ENCODE measurements around the gene COX20.

COX20 gene

DNA sequence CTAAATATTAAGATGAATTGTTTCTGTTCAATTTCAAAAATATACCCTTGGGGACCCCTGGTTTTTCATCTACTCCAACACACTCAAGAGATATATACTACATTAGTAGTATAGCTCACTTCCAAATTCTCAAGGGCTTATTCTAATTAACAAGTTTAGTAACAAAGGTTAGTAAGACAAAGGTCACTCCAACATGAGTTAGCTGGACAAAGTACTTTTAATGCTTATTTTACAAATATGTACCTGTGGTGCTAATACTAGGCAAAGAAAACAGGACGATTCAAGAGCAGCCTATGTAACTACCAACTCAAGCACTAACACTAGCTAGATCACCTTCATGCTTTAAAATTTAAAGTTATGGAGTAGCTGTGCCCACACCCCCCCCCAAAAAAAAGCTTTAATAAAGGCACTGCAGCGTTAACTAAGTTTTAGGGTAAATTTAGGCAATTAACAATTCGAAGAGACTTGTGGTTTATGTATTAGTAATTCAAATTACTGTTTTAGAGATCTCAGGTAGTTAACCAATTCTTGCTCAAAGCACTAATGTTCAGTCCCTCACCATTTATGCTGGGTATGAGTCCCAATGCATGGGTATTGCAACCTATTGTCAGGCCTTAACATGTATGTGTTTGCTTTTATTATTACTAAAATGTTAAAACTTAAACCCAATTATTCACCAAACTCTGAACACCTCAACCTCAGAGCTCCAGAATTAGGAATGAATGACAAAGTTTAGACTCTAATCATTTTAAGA, 14.8 kb downstream of the COX20 start:
- H3K27ac ChIP-seq (ENCODE audit: insufficient read depth, low read depth, low read length, poor library complexity, severe bottlenecking) = no peak overlapping the region
- H3K36me3 ChIP-seq (ENCODE audit: control insufficient read depth, insufficient read depth, low read length) = peaks cover 46% of the 10 kb centered on the region
- H3K4me1 ChIP-seq (ENCODE audit: control insufficient read depth, insufficient read depth, low read length) = no peaks in the 10 kb centered on the region
- H3K4me3 ChIP-seq (ENCODE audit: insufficient read depth, low read depth, low read length) = no peak overlapping the region
- no peaks in the 10 kb centered on the region for H3K27me3 ChIP-seq (ENCODE audit: control insufficient read depth, insufficient read depth, low read length, poor library complexity, severe bottlenecking)
- no peaks in the 10 kb centered on the region for H3K9me3 ChIP-seq (ENCODE audit: control insufficient read depth, low read length)
- WGBS, 2 experiments = 91 to 100% methylated on average over 3 of the region's 3 CpGs

DNA sequence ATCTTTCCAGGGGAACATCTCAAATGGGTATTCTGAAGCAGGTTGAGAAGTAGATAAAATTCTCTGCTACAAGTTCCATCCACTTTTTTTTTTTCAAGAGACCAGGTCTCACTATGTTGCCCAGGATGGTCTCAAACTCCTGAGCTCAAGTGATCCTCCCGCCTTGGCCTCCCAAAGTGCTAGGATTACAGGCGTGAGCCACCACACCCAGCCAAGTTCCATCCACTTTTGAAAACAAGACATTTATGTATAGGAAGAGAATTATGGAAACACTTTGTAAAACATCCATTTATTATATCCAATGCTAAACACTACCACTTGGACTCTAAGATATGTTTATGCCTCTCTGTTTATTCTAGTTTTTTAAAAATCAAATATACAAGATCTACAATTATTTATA, 15.4 kb downstream of the COX20 start:
- Histone ChIP-seq H3K9me3 (ENCODE audit: control insufficient read depth, low read length) (no peaks in the 10 kb centered on the region), H3K4me1 (ENCODE audit: control insufficient read depth, insufficient read depth, low read length) (no peaks in the 10 kb centered on the region), H3K36me3 (ENCODE audit: control insufficient read depth, insufficient read depth, low read length) (peaks cover 52% of the 10 kb centered on the region), H3K27ac (ENCODE audit: insufficient read depth, low read depth, low read length, poor library complexity, severe bottlenecking) (no peak overlapping the region), H3K4me3 (ENCODE audit: insufficient read depth, low read depth, low read length) (no peak overlapping the region), H3K27me3 (ENCODE audit: control insufficient read depth, insufficient read depth, low read length, poor library complexity, severe bottlenecking) (no peaks in the 10 kb centered on the region)
- 96 to 100% methylated on average over 2 of the region's 2 CpGs for WGBS, 2 experiments

DNA sequence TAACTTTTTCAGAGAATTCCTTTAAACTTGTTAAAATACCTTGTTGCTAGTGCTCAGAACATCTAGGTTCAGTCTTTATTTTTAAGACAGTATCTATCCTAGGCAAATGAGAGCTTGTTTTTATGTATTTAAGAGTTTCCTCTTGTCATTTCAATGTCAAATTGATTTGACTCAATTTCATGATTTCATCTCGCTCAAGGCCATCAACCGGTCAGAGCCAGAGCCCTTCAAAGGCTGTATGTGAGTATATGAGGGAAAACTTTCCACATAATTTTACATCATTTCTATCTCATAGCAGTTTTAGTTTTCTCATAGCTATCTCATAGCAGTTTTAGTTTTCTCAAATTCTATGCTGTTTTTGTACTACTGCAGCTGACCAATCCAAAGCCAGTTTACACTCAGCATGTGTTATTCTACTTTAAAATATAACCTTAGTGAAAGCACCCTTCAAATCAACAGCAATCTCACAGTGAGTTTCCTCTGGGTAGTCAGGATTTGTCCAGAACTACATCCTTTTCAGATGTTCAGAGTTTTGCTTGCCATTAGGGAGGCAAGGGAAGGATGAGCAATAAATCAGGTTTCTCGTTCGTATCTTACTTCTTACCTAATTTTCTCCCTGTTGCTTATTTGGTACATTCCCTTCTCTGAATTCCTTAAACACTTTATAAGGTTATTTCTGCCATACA, 16.2 kb downstream of the COX20 start:
- WGBS, 2 experiments = 90 to 100% methylated on average over 2 of the region's 4 CpGs
- Histone ChIP-seq H3K4me1 (ENCODE audit: control insufficient read depth, insufficient read depth, low read length) (no peaks in the 10 kb centered on the region), H3K4me3 (ENCODE audit: insufficient read depth, low read depth, low read length) (no peak overlapping the region), H3K9me3 (ENCODE audit: control insufficient read depth, low read length) (no peaks in the 10 kb centered on the region), H3K36me3 (ENCODE audit: control insufficient read depth, insufficient read depth, low read length) (peaks cover 55% of the 10 kb centered on the region), H3K27me3 (ENCODE audit: control insufficient read depth, insufficient read depth, low read length, poor library complexity, severe bottlenecking) (no peaks in the 10 kb centered on the region), H3K27ac (ENCODE audit: insufficient read depth, low read depth, low read length, poor library complexity, severe bottlenecking) (no peak overlapping the region)

DNA sequence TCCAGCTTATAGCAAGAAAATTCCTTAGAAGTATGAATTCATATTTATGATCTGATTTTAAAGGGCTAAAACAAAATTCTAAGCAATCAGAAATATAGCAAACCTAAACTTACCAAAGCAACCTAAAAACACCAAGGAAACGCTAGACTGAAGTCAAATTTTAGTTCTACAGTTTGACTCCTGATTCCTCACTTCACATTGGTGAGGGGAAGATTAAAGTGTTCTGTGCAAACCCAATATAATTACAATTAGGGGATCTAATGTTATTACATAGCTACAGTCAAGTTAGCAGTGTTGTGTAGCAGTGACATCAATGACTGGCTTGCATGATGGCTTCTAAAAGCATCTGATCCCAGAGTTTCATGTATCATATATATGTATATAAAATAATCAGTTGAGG, 17.2 kb downstream of the COX20 start:
- Histone ChIP-seq H3K9me3 (ENCODE audit: control insufficient read depth, low read length) (no peaks in the 10 kb centered on the region), H3K4me1 (ENCODE audit: control insufficient read depth, insufficient read depth, low read length) (no peaks in the 10 kb centered on the region), H3K27me3 (ENCODE audit: control insufficient read depth, insufficient read depth, low read length, poor library complexity, severe bottlenecking) (no peaks in the 10 kb centered on the region), H3K27ac (ENCODE audit: insufficient read depth, low read depth, low read length, poor library complexity, severe bottlenecking) (no peak overlapping the region), H3K4me3 (ENCODE audit: insufficient read depth, low read depth, low read length) (no peak overlapping the region), H3K36me3 (ENCODE audit: control insufficient read depth, insufficient read depth, low read length) (peaks cover 62% of the 10 kb centered on the region)
- 71 to 100% methylated on average over 1 of the region's 1 CpG for WGBS, 2 experiments

DNA sequence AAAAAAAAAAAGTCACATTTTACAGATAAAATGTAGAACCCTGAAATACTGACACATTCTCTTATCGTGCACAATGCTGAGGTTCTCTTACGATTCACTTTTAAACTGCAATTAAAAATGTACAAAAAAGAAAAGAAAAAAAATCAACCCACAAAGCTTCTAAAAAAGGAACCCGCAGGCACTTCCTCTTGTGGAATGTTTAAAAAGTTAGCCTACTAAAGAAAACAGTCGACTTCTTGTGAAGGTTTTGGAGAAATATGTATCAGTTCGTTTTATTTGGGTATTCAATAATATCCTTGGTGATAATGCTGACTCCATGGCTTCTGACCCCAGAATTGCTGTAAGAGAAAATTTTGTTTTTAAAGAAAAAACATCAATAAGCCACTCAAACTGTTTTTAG, 18.7 kb downstream of the COX20 start:
- no peak overlapping the region for H3K4me3 ChIP-seq (ENCODE audit: insufficient read depth, low read depth, low read length)
- peaks cover 72% of the 10 kb centered on the region for H3K36me3 ChIP-seq (ENCODE audit: control insufficient read depth, insufficient read depth, low read length)
- H3K9me3 ChIP-seq (ENCODE audit: control insufficient read depth, low read length) = no peaks in the 10 kb centered on the region
- H3K27ac ChIP-seq (ENCODE audit: insufficient read depth, low read depth, low read length, poor library complexity, severe bottlenecking) = no peak overlapping the region
- 95 to 96% methylated on average over 4 to 5 of the region's 5 CpGs for WGBS, 2 experiments
- no peaks in the 10 kb centered on the region for H3K4me1 ChIP-seq (ENCODE audit: control insufficient read depth, insufficient read depth, low read length)
- no peaks in the 10 kb centered on the region for H3K27me3 ChIP-seq (ENCODE audit: control insufficient read depth, insufficient read depth, low read length, poor library complexity, severe bottlenecking)

DNA sequence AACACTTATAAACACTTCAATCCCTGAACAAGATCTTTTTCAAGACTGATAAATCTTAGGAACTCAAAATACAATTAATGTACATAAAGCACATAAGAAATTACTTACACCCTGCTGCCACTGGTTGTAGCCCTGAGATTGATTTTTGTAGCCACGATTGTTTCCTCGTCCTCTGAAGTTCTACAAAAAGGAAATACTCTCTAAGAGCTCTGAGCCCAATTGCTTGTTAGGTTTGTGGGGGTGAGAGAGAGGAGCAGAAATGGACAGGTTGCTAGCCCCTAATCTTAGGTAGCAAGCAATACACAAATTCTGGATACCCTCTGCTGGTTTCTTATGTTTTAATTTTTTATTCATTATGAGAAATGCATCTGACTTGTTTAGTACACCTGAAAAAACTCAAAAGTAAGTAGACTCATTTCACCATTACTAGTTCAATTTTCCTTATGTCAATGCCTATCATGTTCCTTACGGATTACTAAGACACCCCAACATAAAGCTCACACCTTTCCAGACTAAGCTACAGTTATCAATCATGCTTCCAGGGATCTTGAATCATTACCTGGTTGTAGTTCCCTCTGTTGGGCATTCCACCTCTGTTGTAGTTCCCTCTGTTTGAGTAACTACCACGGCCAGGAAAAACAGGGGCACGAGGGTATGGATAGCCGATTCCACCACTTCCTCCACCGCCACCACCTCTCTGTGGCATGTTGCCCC, 19.6 kb downstream of the COX20 start:
- Histone ChIP-seq H3K4me3 (ENCODE audit: insufficient read depth, low read depth, low read length) (no peak overlapping the region), H3K27me3 (ENCODE audit: control insufficient read depth, insufficient read depth, low read length, poor library complexity, severe bottlenecking) (no peaks in the 10 kb centered on the region), H3K4me1 (ENCODE audit: control insufficient read depth, insufficient read depth, low read length) (no peaks in the 10 kb centered on the region), H3K36me3 (ENCODE audit: control insufficient read depth, insufficient read depth, low read length) (peaks cover 76% of the 10 kb centered on the region), H3K27ac (ENCODE audit: insufficient read depth, low read depth, low read length, poor library complexity, severe bottlenecking) (no peak overlapping the region), H3K9me3 (ENCODE audit: control insufficient read depth, low read length) (no peaks in the 10 kb centered on the region)
- WGBS, 2 experiments = 93 to 94% methylated on average over 7 of the region's 7 CpGs

DNA sequence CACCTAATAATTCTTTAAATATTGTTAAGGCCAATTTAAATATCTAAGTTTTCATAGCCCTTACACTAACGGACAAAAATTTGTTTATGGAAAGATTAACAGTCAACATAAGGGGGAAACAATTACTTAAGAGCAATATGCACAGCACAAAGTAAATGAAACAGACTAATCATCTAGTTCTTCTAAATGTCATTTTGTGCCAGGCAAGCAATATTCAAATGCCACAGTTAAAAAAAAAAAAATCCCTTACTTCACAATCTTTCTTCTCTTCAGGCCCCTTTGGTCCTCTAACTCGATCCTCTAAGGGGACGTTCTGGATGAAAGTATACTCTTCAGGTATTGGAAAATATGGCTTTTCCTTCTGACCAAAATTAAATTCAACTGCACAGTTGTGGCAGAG, 22.3 kb downstream of the COX20 start:
- Histone ChIP-seq H3K4me1 (ENCODE audit: control insufficient read depth, insufficient read depth, low read length) (no peaks in the 10 kb centered on the region), H3K36me3 (ENCODE audit: control insufficient read depth, insufficient read depth, low read length) (peaks cover 65% of the 10 kb centered on the region), H3K4me3 (ENCODE audit: insufficient read depth, low read depth, low read length) (no peak overlapping the region), H3K9me3 (ENCODE audit: control insufficient read depth, low read length) (no peaks in the 10 kb centered on the region), H3K27ac (ENCODE audit: insufficient read depth, low read depth, low read length, poor library complexity, severe bottlenecking) (no peak overlapping the region), H3K27me3 (ENCODE audit: control insufficient read depth, insufficient read depth, low read length, poor library complexity, severe bottlenecking) (no peaks in the 10 kb centered on the region)
- WGBS, 2 experiments = 91 to 93% methylated on average over 2 of the region's 3 CpGs

DNA sequence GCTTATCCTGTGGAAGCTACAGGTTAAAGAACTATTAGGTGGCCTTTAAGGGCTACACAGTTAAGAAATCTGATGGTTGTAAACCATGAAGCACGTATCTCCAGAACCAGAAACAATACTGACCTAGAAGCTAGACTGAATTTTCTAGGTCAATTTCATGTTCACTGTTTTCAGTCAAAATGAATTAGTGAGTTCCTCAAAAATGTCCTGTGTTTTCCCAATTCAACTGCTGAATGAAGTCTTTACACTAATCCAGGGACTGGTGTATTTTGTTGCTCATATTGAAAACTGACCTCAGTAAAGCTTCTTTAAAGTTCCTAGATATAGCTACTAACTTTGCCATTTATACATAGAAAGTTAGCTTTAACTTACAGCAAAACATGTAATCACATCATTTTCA, 22.9 kb downstream of the COX20 start:
- H3K4me1 ChIP-seq (ENCODE audit: control insufficient read depth, insufficient read depth, low read length) = no peaks in the 10 kb centered on the region
- 93 to 96% methylated on average over 1 of the region's 1 CpG for WGBS, 2 experiments
- no peak overlapping the region for H3K4me3 ChIP-seq (ENCODE audit: insufficient read depth, low read depth, low read length)
- no peaks in the 10 kb centered on the region for H3K9me3 ChIP-seq (ENCODE audit: control insufficient read depth, low read length)
- peaks cover 59% of the 10 kb centered on the region for H3K36me3 ChIP-seq (ENCODE audit: control insufficient read depth, insufficient read depth, low read length)
- H3K27me3 ChIP-seq (ENCODE audit: control insufficient read depth, insufficient read depth, low read length, poor library complexity, severe bottlenecking) = no peaks in the 10 kb centered on the region
- H3K27ac ChIP-seq (ENCODE audit: insufficient read depth, low read depth, low read length, poor library complexity, severe bottlenecking) = no peak overlapping the region

DNA sequence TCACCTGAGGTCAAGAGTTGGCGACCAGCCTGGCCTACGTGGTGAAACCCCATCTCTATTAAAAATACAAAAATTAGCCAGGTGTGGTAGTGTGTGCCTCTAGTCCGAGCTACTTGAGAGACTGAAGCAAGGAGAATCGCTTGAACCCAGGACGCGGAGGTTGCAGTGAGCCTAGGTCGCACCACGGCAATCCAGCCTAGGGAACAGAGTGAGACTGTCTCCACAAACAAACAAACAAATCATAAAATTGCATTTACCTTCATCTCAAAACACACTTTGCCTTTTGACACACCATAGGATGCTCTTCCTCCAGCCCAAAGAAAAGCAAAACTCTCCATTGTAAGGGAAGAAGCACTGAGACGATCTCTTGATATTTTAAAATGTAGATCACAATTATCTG, 24.6 kb downstream of the COX20 start:
- H3K36me3 ChIP-seq (ENCODE audit: control insufficient read depth, insufficient read depth, low read length) = peaks cover 44% of the 10 kb centered on the region
- H3K27ac ChIP-seq (ENCODE audit: insufficient read depth, low read depth, low read length, poor library complexity, severe bottlenecking) = no peak overlapping the region
- no peak overlapping the region for H3K4me3 ChIP-seq (ENCODE audit: insufficient read depth, low read depth, low read length)
- peaks cover 1% of the 10 kb centered on the region for H3K4me1 ChIP-seq (ENCODE audit: control insufficient read depth, insufficient read depth, low read length)
- H3K9me3 ChIP-seq (ENCODE audit: control insufficient read depth, low read length) = no peaks in the 10 kb centered on the region
- no peaks in the 10 kb centered on the region for H3K27me3 ChIP-seq (ENCODE audit: control insufficient read depth, insufficient read depth, low read length, poor library complexity, severe bottlenecking)
- WGBS, 2 experiments = 86 to 92% methylated on average over 8 of the region's 9 CpGs

DNA sequence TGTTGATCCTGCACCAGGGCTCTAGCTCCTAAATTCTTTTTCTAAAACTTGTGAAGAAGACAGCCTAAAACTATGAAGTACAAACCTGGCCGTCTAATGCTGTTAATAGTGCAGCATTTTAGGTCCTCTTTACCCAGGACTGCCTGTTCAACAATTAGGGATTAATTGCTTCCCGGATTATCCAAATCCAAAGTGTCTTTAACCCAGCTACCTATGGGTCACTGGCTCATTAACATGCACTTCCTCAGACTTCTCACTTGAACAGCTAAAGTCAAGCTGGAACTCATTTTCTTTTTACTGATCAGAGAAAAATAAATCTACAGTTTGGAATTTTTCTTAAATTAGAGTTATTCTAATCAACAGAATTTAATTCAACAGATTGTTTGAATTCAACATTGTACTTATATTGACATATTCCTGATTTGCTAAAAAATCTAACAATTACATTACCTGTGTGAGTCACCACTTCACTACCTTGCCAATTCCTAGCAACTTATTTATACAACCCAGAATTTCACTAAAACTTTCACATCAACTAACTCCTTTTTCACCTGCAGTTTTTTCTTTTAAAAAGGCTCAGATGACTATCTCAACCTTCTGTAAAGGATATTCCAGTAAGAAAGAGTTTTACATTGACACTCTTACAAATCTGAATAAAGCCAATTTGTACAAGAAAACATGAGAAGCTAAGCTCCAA, 25.6 kb downstream of the COX20 start:
- H3K27me3 ChIP-seq (ENCODE audit: control insufficient read depth, insufficient read depth, low read length, poor library complexity, severe bottlenecking) = no peaks in the 10 kb centered on the region
- H3K4me3 ChIP-seq (ENCODE audit: insufficient read depth, low read depth, low read length) = peak overlapping the region; percentile 96
- H3K9me3 ChIP-seq (ENCODE audit: control insufficient read depth, low read length) = no peaks in the 10 kb centered on the region
- H3K27ac ChIP-seq (ENCODE audit: insufficient read depth, low read depth, low read length, poor library complexity, severe bottlenecking) = no peak overlapping the region
- 32 to 34% methylated on average over 2 of the region's 2 CpGs for WGBS, 2 experiments
- peaks cover 7% of the 10 kb centered on the region for H3K4me1 ChIP-seq (ENCODE audit: control insufficient read depth, insufficient read depth, low read length)
- H3K36me3 ChIP-seq (ENCODE audit: control insufficient read depth, insufficient read depth, low read length) = peaks cover 34% of the 10 kb centered on the region

All from ectodermal cell (in vitro differentiated cells).